ELR (cell line): ENCODE data around the gene EGLN3.

Experiments
- DNase-seq: peaks from one replicate; pipeline ENCODE4 v3.0.0-alpha.2; 2015; ENCODE audit warnings: low read depth

Gene EGLN3

DNA sequence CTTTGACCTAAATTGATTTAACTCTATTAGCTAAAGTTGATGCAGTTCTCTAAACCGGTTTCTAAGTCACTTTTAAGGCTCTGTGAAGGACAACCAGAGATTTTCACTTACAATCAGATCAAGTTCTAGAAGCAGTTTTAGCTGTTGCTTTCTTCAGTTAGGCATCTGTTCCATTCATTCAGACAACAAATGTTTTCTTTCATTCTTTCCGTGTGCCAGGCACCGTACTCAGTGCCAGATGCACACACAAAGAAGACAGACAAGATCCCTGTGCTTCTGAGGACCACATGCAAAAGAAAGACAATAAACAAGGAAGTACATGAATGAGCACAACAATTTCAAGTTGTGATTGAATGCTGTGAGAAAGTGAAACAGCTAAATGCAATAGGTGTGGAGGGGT is 11.1 kb upstream of the EGLN3 start:
- DNase-seq, result no peak

DNA sequence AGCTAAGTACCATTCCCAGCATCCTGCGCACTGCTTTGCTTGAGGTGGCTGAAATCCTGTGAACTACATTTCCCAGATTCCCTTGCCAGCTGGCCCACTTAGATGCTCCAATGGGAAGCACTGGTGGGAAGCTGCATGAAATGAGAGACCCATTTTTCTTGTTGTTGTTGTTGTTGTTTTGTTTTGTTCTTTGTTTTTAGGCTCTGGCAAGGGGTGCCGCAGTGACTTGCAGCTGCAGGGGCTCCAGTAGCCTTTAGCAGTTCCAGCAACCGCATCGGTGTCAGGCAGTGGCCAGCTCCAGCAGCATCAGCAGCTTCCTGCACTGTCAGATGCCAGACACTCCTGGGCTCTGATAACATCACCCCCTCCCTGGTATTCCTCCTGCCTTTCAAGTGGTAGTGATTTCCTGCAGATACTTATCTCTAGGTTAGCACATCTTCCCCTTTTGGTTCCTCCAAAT is 8.8 kb upstream of the EGLN3 start:
- DNase-seq, result no peak

DNA sequence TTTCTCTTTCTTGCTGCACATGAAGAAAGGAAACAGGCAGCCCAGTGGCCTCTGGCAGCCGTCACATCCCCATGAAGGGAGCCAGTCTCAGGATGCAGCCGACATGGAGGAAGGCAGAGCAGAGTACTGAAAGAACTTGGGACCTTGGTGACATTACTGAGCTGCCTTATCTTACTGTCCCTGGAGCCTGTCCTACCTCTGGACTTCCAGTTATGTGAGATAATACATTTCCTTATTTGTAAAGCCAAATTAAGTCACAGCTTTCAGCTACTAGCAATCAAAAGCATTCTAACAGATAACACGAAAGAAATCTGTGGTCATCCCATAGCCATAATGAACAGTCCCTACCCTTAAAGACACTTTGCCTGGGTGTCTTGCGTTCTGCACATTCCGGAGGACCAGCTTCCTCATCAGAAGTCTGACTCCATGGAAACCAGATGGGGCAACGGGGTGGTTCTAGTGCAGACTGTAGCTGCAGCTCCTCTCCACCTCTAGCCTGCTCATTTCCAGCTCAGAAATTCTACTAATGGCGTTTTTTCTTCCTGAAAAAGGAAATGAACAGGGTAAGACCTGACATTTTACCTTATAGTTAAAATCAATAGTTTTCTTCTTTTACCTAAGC is 7.8 kb upstream of the EGLN3 start:
- no peak for DNase-seq

DNA sequence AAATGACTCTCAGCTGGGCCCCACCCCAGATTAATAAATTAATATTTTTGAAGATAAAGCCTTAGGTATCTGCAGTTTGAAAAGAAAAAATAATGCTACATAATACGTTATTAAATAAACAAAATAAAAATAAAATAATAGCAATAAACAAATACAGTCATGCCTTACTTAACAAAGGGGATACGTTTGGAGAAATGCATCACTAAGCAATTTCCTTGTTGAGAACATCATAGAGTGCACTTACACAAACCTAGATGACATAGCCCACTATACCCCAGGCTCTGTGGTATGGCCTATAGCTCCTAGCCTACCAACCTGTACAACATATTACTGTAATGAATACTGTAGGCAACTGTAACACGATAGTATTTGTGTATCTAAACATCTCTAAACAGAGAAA is 7.1 kb upstream of the EGLN3 start:
- DNase-seq, result no peak

DNA sequence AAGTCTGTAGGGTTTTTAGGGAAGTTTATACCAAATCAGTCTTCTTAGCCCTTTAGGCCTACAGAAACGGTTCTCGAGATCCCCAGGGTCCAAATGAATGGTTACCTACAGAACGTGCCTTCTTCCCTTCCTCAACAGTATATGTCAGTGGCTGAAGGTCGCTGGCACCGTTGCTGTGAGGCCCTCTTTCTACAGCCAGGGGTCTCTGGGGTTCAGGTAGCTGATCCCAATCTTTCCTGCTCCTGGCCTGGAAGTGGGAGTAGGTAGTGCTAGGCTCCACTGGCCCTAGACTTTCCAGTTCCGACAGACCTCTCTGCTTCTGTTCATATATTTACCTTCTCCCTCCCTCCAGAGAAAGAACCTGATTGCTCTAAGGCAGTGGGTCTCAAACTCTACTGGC is 6.4 kb upstream of the EGLN3 start:
- DNase-seq, result no peak

DNA sequence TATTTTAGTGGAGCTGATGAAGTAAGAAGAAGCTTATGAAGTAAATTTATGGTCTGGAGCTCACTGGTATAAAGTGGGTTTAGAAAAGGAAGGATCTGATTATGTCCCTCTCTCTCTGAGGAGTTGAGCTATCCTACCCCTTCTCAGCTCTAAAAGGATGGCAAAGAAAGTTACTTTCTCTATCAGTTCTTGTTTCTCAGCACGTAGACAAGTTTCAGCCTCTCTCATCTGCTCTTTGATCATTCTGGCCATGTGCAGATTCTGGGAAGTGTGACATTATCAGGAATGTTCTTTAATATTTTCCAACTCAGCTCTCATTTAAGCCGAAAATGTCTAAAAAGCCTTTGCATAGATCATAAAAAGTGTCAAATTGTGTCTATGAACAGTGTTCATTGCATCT is 5.8 kb upstream of the EGLN3 start:
- DNase-seq, result no peak

DNA sequence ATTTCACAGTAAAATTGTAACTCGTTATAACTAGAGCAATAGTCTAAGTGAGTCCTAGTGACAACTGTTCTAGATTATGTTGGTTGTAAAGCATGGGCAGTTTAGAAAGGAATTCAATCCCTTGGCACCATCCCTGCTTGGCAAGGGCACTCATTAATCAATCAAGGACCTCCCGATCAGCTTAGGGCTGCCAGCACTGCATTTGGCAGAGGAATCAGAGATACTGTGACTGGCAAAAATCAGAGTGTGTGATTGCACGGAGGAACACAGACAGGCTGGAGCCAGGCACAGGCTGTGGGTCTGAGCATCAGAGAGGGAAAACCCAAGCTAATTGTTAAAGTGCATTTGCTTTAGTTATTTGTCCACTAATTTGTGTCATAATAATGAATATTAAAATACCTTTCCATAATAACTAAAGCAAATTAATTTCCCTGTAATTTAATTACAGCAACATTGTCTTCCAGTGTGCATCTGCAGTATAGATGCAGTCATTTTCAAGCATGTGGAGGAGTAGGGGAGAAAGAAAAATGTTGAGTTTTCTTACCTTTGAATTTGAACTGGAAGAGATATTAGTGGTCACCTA is 3.2 kb upstream of the EGLN3 start:
- no peak for DNase-seq

DNA sequence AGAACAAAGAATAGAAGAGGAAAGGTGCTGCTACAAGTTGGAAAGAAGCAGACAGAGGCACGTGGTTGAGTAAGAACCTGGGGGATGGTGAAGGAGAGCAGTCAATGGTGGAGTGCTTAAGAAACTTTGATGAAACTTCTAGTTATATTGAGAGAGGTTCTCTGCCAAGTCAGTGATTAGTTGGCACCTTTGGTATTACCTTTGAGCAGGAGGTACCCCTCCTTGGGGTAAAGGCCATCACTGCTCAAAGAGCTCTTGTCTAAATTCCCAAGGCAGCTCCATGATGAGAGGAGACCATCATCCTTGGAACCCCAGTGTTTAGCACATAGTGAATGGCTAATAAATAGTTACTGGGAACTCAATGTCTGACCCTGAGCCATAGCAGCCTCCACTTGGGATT is 1.7 kb upstream of the EGLN3 start:
- DNase-seq, result no peak

DNA sequence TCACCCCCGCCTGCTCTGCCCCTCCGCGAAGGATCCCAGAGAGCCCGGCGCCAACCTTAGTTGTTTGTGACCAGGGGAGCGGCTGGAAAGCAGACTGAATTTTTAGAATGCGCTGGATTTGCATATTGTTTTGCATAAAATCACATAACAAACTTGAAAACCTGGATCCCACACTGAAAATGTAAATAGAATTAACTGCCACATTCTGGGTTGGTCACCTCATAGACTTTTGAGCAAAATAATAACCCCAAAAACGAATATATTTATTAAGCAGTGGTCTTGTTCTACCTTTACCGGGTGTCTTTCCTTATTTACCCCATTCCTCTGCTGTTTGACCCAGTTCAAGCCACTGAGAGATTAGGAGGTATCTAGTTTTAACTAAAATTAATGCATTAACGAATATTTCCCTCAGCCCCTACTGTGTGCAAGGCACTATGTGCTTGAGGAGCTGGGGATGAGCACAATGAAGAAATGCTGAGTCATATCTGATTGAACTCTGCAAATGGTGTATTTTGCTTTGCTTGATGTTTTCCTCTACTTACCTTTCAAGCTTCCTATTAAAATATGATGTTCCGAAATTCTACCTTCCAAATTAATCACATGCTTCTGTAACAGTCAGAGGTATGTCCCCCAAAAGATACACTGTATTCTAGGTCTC is 438 bp upstream of the EGLN3 start:
- no peak for DNase-seq

DNA sequence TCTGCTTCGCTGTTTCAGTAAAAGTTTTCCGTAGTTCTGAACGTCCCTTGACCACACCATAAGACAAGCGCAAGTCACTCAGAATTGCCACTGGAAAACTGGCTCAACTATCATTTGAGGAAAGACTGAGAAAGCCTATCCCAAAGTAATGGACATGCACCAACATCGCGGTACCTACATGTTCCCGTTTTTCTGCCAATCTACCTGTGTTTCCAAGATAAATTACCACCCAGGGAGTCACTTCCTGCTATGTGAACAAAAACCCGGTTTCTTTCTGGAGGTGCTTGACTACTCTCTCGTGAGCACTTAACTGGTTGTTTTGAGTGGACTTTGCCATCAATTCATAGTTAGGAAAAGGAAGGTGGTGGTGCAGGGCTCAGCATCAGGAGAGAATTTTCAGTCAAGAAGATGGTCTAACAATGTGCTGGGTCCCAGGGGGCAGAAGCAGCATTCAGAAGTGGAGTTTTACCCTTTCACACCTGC is 1.4 kb downstream of the EGLN3 start:
- no peak for DNase-seq

DNA sequence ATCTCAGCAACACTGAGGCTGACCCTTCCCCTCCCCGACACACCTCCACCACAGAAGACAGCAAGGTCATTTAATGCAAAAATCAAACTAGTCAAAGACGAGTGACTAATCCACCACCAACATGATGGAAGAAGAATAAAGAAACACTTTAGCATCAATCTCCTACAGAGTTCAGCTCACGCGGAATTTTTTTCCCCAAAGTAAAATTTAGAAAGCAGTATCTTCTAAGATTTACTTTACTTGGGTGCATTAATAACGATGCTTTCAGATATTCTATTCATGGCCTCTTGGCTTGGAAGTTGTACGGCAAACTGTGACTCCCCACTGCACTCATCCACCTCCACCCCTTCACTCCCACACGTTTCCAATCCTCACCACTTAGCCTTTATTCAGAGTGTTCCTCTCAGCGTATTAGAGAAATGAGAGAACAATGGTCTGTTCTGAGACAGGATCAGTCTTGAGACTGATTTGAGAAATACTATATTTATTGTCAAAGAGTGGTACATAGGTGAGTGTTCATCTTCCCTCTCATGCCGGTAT is 1.9 kb downstream of the EGLN3 start:
- no peak for DNase-seq

DNA sequence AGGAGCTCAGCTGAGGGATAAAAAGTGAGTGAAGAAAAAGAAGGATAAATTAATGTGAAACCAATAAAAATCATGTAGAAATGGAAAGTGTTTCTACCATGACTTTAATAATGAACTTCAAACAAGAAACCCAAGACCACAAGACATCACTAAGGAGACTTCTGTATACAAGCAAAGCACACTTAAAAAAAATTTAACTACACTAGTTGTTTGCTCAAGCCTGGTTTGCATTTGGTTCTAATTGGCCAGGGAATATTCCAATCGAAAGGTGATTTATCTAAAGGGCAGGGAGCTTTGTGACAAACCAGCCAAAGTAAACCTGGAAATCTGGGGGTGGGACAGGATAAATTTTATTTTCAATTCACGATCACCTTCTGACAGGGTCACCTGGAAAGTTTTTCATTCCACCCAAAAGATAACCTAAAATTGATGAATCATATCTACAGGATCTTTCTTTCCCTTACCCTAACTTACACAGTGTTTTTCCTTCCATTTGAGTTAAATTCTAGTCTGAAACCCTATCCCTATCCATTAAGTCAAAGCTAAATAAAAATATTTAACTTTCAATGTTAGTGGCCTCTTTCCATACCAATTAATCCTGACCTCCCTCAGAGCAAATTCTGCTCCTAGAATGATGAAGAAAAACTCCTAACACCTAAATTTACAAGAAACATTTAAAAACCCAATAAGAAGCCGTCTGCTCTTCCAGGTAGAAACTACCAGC is 2.6 kb downstream of the EGLN3 start:
- no peak for DNase-seq

DNA sequence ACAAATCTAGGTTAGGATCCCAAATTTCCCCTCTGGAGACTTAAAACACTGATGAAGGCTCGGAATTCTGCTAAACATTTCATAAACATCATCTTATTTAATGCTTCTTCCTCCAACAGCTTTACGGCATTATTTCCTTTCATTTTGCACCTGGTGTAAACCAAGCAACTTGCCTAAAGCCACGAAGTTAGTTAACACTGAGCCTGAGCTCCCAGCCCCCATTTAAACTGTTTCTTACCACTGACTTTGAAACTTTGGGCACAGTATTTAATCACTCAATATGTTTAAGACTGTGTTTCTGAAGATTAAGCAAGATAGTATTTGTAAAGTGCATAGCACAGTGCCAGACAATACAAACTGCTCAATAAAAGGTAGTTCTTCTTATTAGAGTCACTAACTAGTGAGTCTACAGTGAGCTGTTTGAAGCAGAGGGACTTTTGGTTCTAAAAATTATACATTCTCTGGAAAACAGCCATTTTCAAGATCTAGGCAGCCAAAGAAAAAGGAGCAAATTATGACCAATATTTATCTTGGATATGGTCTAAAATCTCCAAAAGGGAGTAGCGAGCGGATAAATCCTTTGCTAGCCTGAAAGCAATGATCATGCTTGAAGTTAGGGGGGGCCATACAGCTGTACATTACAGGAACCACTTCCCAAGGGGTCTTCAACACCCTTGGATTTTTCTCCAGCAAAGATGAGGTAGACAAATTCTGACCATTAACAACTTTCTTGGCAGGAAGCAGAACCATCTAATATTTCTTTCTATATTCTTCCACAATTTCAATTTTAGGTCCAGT is 4.0 kb downstream of the EGLN3 start:
- no peak for DNase-seq

DNA sequence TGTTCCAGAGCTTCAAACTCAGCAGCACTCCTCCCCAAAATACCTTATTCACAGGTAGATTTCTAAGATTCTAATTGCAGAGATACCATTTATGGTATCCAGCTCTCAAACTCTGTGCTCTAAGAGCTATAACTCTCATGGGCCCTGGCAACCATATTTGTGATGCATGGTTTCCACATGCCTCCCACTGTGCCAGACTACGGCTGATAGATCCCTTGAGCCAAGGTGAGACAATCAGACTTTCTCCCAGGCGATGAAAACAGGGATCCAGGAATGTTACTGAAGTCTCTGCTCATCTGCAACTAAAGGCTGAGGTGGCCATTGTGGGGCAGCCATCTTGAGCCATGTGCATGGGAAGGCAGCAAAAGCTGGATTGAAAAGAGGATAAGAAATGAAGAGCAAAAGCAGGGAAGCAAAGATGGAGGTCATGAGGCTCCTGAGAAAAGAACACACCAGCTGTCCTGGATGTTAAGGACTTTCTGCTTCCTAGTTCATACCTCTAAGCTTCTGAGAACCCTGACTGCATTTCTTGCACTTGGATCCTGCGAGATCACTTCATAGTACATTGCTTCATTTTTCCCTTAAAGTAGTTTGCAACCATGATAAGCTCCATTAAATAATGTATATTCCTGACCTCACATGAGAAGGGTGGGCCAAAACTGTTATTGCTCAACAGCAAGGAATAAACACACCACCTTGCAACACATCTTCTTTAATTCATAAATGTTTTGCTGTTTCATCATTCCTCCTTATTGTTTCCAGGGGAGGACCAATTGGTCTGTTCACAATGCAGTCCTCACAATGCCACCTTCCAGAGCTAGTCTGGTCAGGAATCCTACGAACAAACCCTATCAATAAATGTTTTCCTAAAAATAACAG is 5.4 kb downstream of the EGLN3 start:
- DNase-seq, result no peak

DNA sequence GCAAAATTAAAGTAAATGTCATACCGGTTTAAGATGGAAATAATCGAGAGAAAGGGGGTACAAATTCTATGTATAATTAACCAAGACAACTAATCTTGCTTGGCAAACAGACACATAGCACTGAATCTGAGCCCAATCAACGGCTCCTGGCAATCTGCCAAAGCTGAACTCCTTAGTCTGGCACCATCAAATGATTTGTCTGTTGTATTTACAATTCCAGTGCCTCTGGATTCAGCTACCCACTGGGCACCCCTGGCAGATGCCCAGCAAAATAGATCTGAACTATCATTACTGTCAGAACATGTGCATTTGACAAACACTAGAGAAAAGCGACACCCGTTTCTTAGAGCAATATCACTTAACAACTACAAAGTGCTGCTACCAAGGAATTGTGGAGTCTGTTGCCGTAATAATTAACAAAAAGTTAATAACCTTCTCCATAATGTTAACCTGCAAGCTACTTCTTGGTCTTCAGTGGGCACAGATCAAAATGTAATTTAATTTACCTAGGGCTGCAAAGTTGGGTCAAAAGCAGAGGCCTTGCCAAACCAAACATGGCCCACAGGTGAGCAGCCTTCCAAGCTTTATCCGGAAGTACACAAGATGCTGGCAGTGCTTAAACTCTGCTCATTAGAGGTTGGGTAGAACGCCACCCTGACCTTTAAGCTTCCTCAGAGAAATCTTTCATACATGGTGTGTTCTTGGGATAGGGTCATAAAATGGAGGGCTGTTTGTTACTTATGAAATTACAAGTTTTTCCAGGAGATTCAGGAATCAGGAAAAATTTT is 7.6 kb downstream of the EGLN3 start:
- no peak for DNase-seq

DNA sequence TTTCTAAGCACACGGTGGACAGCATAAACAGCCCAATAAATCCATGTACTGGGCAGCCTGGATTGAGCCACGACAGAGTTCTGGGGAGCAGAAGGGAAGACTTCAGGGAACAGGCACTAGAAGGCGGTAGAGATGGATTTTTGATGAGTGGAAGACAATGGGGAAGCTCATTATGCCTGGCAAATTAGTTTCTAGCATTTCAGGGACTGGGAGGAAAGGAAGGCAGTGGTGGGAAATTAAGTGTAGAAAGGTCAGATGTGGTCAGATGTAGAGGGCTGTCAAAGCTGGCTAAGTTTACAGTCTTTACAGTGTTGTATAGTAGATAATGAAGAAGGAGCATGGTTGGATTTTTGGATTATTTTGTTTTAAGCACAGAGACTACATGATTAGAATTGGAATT is 9.2 kb downstream of the EGLN3 start:
- DNase-seq, result no peak

DNA sequence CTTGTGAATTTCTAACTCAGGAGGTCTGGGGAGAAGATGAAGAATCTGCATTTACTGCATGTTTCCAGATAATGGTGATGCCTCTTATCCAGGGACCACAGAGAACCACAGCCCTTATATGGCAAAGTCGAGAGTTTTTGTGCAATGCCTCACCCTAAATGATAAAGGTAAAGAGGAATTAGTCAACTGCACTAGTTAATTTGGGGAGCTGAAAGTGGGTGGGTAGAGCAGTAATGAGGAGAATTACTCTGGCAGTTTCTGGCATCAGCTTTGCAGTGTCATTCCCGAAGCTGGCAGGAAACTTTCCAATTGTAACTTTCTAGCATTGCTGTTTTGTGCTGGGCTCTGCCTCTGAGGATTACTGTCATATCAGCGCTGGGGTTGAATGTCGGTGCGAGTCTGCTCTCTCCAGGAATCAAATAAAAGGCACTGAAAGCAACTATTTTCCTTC is 10.3 kb downstream of the EGLN3 start:
- DNase-seq, result no peak

DNA sequence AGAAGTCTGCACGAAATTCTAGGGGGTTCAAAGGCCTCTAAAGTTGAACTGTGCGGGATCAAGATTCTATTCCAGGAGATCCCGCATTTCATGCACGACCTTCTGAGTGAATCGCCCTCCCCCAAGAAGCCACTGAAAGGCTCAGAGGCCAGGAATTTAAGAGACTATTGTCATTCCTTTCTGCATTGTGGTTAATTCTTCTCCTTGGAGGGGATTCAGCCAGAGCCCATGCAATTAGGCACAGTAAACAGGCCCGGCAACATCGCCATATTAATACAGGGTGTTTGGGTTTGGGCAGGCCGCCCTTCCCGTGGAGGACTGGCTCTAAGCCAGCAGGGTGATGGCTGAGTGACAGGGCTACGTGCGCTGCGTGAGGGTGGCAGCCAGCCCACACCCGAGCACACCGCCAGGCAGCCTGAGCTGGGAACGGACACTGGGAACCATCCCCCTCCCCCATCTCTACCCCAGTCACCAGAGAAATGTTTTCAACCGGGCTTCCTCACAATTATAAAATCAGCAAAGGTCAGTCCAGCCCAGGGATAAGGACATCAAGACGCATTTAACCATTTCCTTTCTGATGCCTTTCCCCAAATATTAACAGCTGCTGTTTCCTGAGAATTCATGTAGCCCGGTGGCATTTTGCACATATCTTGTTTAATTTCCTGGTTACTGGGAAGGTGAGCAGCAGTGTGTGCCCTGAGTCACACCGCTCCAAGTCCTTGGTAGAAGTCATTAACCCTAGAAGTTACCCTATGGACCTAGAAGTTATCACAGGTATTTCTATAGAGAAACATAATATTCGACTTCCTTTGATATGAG is 12.5 kb downstream of the EGLN3 start:
- no peak for DNase-seq

DNA sequence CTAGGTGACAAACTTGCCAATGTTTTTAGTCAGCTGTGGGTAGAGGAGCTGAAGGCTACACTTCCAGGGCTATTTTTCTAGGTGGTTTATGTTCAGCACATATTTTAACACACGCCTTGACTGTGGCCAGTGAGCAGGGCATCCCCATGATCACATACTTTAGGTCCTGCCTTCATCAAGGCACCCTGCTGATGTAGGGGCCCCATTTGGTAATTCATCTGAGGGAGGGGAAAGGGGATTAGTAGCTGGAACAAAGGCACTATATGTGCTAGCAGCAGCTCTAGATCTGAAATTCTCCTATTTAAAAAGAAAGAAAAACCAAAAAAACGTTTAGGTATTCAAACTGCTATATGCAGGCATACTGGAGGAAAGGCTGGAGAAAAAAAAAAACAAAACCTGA is 14.5 kb downstream of the EGLN3 start:
- no peak for DNase-seq
